ENCODE data around the gene GUK1. TPM values are rescaled to one million over a fixed set of nuclear protein-coding genes. Genes with fewer than 3 reads are reported as not detected.
A peak's percentile ranks its signal among the peaks of the same experiment; 100 is the strongest.

GUK1 gene
- total and polyA plus RNA-seq, 5 experiments from 2014 or later: 189 to 466 (median 369) TPM

DNA sequence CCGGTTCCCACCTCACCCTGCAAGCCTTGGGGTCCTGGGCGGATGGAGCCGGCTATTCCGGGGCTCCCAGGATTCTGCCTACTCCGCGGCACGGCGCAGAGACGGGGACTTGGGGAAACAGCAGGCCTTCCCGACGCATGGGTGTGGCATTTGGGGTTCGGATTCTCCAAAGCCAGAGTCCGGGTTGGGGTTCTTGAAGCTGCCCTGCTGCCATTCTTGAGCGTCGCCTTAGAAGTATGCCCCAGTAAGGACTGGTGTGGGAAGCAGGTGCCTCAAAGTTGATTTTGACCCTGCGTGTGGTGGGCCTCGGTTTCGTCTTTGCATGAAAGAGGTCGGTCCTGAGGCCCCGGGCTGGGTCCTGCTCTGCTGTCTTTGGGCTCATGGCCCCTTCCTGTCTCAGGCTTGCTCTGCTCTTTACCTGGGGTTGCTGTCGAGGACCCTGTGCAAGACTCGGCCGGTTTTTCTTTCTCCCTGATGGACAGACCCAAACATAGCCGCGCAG lies 696 bp downstream of the GUK1 start:
- Mint-ChIP-seq H3K4me3 (peak overlapping the region; percentile 83 to 99 (median 96)), H3K9me3 (no peaks in the 10 kb centered on the region), H3K36me3 (no peaks in the 10 kb centered on the region), H3K27ac (peak overlapping the region; percentile 90 to 100 (median 100)), H3K4me1 (peaks cover 10 to 66% (median 44%) of the 10 kb centered on the region in 4 donors), H3K27me3 (no peaks in the 10 kb centered on the region)
- no peak for ATAC-seq
- POLR2A ChIA-PET: interaction anchor here (0.7 to 9.0 kb wide), 15 partner anchors 10 to 346 kb away, joined by 3 to 128 read pairs (median 5); partner anchors contain the start of genes IBA57, MRPL55, RNF187 and TRIM11
- peak in 1 of 10 donors; percentile 21 for DNase-seq

DNA sequence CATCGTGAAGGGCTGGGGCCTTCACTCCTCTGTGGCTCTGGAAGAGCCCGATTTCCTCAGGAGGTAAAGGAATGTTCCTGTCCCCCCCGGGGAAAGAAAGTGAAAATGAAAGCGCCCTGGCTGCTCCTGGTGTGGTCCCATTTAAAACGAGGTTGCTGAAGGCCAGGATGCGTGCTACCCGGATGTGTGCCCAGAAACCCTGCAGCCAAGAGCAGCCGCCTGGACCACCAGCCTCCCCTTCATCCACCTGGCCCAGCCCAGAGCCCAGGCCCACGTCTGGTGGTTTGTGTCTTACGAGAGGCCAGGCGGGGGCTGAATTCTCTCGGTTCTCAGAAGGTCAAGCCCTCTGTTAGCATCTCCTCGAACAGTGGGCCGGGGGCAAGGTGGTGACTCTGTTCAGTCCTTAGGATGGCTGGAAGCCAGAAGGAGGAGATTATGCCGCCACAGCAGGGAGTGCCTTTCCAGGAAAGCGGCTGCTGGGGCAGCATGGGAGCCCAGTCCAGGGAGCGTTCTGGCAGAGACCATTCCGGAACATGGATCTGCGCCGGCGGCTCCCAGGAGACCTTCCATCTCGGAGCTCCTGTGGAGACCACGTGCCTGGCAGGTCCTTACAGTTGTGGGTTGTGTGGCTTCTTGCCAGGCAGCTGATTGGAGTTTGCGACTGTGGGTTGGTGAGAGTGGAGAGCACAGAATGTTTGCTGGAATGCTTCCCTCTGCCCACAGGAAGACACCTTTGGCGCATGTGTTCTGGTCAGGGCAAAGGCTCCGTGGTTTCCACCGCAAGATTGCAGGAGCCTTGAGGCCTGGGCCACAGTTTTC lies 1.4 kb downstream of the GUK1 start:
- Mint-ChIP-seq H3K9me3 (no peaks in the 10 kb centered on the region), H3K27me3 (no peaks in the 10 kb centered on the region), H3K4me1 (peaks cover 10 to 59% (median 46%) of the 10 kb centered on the region in 4 donors), H3K27ac (peak overlapping the region; percentile 90 to 100 (median 100)), H3K36me3 (no peaks in the 10 kb centered on the region), H3K4me3 (peak overlapping the region; percentile 83 to 99 (median 96))
- peak in 3 of 10 donors; percentile 31 to 62 (median 33) for DNase-seq
- no peak for ATAC-seq
- POLR2A ChIA-PET: interaction anchor here (1.2 to 9.0 kb wide), 5 partner anchors 12 to 134 kb away, joined by 3 to 128 read pairs (median 11); partner anchors contain the start of gene IBA57

DNA sequence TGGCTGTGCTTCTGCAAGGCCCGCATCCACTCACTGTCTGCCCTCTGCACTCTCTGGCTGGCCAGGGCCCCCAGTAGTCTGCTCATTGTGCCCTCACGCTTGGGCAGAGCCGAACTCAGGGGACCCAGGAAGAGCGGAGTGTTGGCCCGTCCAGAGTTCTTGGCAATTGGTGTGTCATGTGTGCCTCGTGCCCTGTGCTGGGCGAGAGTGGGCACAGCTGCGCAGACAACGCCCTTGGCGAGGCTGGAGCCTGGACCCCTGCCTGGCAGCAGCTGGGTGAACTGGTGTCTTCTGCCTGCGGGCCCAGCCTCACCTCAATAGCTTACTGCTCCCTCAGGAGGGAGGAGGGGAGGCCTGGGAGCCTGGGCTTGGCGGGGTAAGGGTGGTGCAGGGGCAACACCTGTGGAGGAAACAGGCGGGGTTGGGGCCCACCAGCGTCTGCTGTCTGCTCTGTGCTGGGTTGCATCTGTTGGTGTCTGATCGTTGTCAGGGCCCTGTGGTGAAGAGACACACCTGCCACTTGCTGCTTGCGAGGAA lies 2.1 kb downstream of the GUK1 start:
- peak overlapping the region; percentile 83 to 99 (median 96) for H3K4me3 Mint-ChIP-seq
- no peaks in the 10 kb centered on the region for H3K9me3 Mint-ChIP-seq
- no peak for ATAC-seq
- no peaks in the 10 kb centered on the region for H3K36me3 Mint-ChIP-seq
- peaks cover 10 to 52% (median 42%) of the 10 kb centered on the region in 4 donors for H3K4me1 Mint-ChIP-seq
- peak in 5 of 10 donors; percentile 28 to 69 (median 47) for DNase-seq
- H3K27me3 Mint-ChIP-seq: no peaks in the 10 kb centered on the region
- POLR2A ChIA-PET: interaction anchor here (0.7 to 9.0 kb wide), 4 partner anchors 11 to 23 kb away, joined by 3 to 128 read pairs (median 30); partner anchors contain the start of gene IBA57
- peak overlapping the region; percentile 55 to 100 (median 100) for H3K27ac Mint-ChIP-seq

DNA sequence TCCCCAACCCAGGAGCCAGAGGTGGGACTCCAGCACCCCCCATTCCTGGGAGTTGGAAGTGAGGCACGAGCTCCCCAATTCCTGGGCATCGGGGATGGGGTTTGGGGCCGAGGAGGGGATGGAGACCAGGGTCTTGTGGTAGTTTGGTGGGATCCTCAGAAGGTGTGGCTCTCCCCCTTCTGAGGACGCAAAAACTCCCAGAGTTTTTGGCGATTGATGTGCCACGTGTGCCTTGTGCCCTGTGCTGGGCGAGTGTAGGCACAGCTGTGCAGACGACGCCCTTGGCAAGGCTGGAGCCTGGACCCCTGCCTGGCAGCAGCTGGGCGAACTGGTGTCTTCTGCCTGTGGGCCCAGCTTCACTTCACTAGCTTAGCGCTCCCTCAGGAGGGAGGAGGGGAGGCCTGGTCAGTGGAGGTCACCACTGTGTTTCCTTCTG lies 2.6 kb downstream of the GUK1 start:
- Mint-ChIP-seq H3K36me3 (no peaks in the 10 kb centered on the region), H3K4me3 (peak overlapping the region; percentile 83 to 99 (median 96)), H3K27ac (peak overlapping the region in 9 of 10 donors; percentile 63 to 100 (median 100)), H3K27me3 (no peaks in the 10 kb centered on the region), H3K9me3 (no peaks in the 10 kb centered on the region), H3K4me1 (peaks cover 10 to 48% (median 39%) of the 10 kb centered on the region in 4 donors)
- ATAC-seq (no peak), DNase-seq (no peak)
- POLR2A ChIA-PET: interaction anchor here (0.6 to 9.0 kb wide), 5 partner anchors 10 to 1204 kb away, joined by 3 to 128 read pairs (median 11); partner anchors contain the start of gene IBA57

DNA sequence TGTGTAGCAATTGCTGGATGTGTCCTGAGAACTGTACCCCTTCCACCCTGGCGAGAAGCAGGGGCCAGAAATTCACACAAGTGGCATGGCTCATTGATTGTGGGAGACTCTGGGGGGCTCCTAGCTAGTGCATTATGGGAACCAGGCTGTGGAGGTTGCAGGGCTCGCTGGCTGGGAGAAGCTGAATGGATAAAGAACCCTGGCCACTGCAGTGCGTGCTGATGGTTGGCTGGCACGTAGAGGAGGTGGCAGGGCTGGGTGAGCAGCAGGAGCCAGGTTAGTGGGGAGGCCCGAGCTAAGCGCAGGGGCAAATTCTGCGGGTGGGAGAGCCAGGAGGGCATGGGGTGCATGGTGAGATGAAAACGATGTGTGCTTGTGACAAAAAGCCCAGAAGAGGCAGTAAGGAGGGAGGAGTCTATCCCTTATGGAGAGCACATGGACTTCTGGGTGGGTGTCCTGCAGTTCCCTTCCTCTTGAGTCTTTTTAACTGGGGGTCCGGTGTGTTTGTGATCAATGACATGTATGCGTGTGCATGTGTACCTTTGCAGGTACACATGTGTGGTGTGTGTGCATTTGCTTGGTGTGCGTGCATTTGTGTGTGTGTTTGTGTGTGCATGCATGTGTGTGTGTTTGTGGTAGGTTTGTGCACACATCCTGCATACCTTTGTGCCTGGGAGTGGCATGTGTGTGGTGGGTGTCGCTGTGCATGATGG lies 3.6 kb downstream of the GUK1 start:
- peaks cover 10 to 48% (median 36%) of the 10 kb centered on the region in 4 donors for H3K4me1 Mint-ChIP-seq
- POLR2A ChIA-PET: interaction anchor here (4.7 to 9.0 kb wide), 2 partner anchors 13 to 21 kb away, joined by 49 to 128 read pairs; partner anchors contain the start of gene IBA57
- ATAC-seq: no peak
- DNase-seq: peak in 1 of 10 donors; percentile 3
- H3K27me3 Mint-ChIP-seq: no peaks in the 10 kb centered on the region
- H3K36me3 Mint-ChIP-seq: no peaks in the 10 kb centered on the region
- peak overlapping the region; percentile 11 to 100 (median 90) for H3K27ac Mint-ChIP-seq
- H3K9me3 Mint-ChIP-seq: no peaks in the 10 kb centered on the region
- H3K4me3 Mint-ChIP-seq: peak overlapping the region; percentile 83 to 99 (median 96)

DNA sequence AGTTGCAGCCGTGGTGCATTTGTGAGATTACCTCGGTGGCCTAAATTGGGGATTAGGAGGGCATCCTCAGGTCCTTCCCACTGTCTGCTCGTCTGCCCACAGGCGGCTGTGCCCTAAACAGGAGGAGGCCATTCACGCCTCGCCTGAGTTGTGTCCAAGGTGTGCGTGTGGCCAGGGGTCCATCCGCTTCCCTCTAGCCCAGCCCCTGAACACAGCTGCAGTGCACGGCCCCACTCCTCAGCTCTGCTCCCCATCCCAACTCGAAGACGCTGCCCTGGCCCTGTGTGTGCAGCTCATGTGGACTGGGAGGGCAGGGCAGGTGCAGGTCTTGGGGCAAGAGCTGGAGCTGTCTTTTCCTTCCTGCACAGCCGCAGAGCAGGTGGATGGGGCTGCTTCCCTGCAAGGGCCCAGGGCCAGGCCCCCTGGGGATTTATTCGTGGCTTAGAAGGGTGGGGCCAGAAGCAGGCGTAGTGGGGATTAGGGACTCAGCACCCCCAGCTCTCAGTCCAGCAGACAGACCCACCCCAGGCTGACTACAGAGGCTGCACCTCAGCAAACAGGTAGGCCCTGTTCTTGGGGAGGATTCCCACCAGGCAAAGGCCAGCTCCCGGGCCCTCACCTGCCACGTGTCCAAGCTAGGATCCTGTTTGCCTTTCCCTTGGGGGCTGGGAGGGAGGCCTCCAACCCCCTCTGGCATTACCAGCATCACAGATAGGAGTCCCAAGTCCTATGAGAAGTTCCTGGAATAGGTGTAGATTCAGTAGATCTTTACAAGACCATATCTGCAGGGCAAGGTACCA lies 4.3 kb downstream of the GUK1 start:
- POLR2A ChIA-PET: interaction anchor here (9.0 kb wide), 1 partner anchor 21 kb away, joined by 128 read pairs; the partner anchor contains the start of gene IBA57
- ATAC-seq (no peak), DNase-seq (peak in 1 of 10 donors; percentile 62)
- H3K4me3 Mint-ChIP-seq: peak overlapping the region in 5 of 10 donors; percentile 26 to 99 (median 83)
- no peaks in the 10 kb centered on the region for H3K27me3 Mint-ChIP-seq
- H3K9me3 Mint-ChIP-seq: no peaks in the 10 kb centered on the region
- H3K36me3 Mint-ChIP-seq: no peaks in the 10 kb centered on the region
- H3K4me1 Mint-ChIP-seq: peaks cover 10 to 48% (median 36%) of the 10 kb centered on the region in 4 donors
- H3K27ac Mint-ChIP-seq: peak overlapping the region in 4 of 10 donors; percentile 40 to 100 (median 82)

DNA sequence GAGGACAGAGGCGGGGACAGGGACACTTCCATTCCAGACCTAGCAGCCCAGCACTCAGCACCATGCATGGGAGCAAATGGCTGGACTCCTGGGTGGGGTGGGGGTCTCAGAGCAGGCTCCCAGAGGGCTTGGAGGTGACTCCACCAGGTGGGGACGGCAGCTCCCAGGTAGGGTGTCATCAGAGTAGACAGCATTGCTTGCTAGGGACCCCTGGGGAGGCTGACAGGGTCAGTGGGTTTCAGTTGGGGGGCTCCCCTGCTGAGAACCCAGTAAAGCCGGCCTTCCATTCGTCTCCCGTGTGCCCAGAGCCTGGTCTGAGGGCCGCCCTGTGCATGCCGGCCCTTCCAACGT lies 4.9 kb downstream of the GUK1 start:
- POLR2A ChIA-PET: interaction anchor here (9.0 kb wide), 1 partner anchor 20 kb away, joined by 128 read pairs; the partner anchor contains the start of gene IBA57

DNA sequence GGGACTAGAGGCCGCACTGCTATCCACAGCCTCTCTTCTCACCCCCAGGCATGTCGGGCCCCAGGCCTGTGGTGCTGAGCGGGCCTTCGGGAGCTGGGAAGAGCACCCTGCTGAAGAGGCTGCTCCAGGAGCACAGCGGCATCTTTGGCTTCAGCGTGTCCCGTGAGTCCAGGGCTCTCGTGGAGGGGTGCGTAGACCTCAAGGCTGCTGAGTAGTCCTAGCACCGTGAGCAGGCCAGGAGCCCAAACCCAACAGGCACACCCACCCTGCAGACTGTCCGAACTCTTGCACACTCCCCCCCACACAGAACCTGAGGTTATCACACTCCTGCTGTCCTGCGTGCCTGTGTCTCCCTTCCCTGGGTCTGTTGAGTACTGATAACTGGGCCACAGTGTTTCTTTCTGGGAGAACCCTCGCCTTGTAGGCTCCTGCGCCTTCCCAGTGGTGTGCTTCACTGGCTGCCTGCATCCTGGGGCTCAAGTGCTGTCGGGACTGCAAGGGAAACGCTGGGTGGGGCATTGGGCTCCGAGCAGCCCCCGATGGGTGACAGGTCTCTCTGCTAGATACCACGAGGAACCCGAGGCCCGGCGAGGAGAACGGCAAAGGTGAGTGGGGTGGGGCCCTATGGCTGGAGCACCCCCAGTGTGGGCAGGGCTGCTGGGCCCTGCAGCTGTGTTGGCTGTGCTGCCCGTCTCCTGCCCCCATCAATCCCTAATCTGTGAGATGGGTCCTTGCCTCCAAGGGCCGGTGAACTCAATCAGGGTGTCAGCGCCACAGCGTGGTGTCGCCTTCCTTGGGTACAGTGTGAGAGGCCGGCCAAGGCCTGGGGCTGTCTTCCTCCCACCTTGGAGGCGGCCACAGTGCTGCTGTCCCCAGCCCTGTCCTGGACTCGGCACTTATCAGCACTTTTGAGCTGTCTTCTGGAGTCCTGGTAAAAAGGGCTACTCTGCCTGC lies 5.7 kb downstream of the GUK1 start:
- Mint-ChIP-seq H3K4me3 (peak overlapping the region in 1 of 10 donors; percentile 60), H3K36me3 (no peaks in the 10 kb centered on the region), H3K4me1 (peaks cover 10 to 44% (median 33%) of the 10 kb centered on the region in 4 donors), H3K27me3 (no peaks in the 10 kb centered on the region), H3K9me3 (no peaks in the 10 kb centered on the region), H3K27ac (peak overlapping the region in 5 of 10 donors; percentile 6 to 78 (median 40))
- no peak for ATAC-seq
- peak in 1 of 10 donors; percentile 26 for DNase-seq
- POLR2A ChIA-PET: no interaction called here

More for the DNA sequence above, 4.9 kb downstream of the GUK1 start:
- Mint-ChIP-seq H3K9me3 (no peaks in the 10 kb centered on the region), H3K4me1 (peaks cover 10 to 44% (median 33%) of the 10 kb centered on the region in 4 donors), H3K27ac (peak overlapping the region in 1 of 10 donors; percentile 58), H3K4me3 (peak overlapping the region in 1 of 10 donors; percentile 14), H3K27me3 (no peaks in the 10 kb centered on the region), H3K36me3 (no peaks in the 10 kb centered on the region)
- DNase-seq: peak in 1 of 10 donors; percentile 26
- ATAC-seq: no peak

DNA sequence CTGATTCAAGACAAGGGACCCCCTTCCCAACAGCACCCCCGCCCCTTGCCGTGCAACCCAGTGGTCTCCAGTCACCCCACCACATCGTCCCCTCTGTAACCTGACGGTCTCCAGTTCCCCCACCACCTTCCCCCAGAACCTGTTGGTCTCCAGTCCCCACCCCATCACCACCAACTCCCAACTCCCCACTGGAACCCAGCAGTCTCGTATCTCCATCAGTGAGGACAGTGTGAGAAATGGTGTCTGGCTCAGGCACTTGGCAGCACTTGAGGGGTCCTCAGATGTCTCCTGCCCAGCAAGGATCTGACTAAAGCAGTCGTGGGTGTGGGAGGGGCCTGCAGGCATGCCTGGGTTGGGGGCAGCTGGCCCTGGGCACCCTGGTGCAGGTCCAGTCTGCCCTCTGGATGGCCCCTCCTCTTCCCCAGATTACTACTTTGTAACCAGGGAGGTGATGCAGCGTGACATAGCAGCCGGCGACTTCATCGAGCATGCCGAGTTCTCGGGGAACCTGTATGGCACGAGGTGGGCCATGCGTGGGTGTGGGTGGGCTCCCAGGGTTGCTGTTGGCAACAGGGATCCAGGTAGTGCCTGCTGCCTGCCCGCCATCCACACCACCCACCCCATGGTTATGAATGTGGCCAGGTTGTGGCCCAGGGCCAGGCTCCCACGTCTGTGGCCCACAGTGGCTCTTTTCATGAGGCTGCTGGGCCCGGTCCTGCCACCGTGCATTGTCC lies 6.5 kb downstream of the GUK1 start:
- ATAC-seq (no peak), DNase-seq (peak in 1 of 10 donors; percentile 47)
- peaks cover 10 to 40% (median 29%) of the 10 kb centered on the region in 4 donors for H3K4me1 Mint-ChIP-seq
- no peaks in the 10 kb centered on the region for H3K9me3 Mint-ChIP-seq
- POLR2A ChIA-PET: no interaction called here
- no peaks in the 10 kb centered on the region for H3K36me3 Mint-ChIP-seq
- no peak overlapping the region for H3K4me3 Mint-ChIP-seq
- peak overlapping the region in 1 of 10 donors; percentile 78 for H3K27ac Mint-ChIP-seq
- H3K27me3 Mint-ChIP-seq: no peaks in the 10 kb centered on the region

DNA sequence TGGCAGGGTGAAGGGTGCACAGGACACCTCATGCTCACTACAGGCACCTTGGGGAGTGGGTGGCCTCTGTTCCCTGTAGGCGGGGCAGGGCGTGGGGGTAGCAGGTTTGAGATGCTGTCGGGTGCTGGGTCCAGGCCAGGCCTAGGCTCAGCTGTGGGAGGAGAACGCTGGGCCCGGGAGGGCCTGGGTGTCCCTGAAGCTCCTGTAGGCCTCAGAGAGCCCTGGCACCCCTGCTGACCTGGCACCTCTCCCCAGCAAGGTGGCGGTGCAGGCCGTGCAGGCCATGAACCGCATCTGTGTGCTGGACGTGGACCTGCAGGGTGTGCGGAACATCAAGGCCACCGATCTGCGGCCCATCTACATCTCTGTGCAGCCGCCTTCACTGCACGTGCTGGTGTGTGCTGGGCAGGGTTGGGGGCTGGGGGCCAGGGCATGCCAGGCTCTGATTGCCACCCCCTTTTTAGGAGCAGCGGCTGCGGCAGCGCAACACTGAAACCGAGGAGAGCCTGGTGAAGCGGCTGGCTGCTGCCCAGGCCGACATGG lies 7.1 kb downstream of the GUK1 start:
- Mint-ChIP-seq H3K27ac (no peak overlapping the region), H3K36me3 (no peaks in the 10 kb centered on the region), H3K27me3 (no peaks in the 10 kb centered on the region), H3K4me3 (no peak overlapping the region), H3K4me1 (peaks cover 10 to 34% (median 24%) of the 10 kb centered on the region in 4 donors), H3K9me3 (no peaks in the 10 kb centered on the region)
- ATAC-seq: no peak
- POLR2A ChIA-PET: interaction anchor here (1.7 kb wide), 1 partner anchor 10 kb away, joined by 5 read pairs; no protein-coding TSS in a partner anchor
- peak in 1 of 10 donors; percentile 41 for DNase-seq

Measured in naive thymus-derived CD8-positive, alpha-beta T cell (primary cell).